Keratinocyte (primary cell): ENCODE results near the gene CALR3.

Experiments used
- CTCF ChIP-seq, 3 experiments: IDR thresholded peaks in 1 of 3; conservative IDR thresholded peaks in 1 of 3; optimal IDR thresholded peaks in 1 of 3; 2 replicates in 2 of 3; 3 replicates in 1 of 3; pipeline versions ENCODE3 to v1.5.1; 2011; ENCODE audit warnings: low read length in 3 of 3, mild to moderate bottlenecking in 3 of 3, moderate library complexity in 2 of 3, control low read depth in 1 of 3, inconsistent platforms in 1 of 3; ENCODE audit not compliant: insufficient read depth in 2 of 3; ENCODE audit errors: extremely low read depth in 1 of 3
- EZH2 ChIP-seq: IDR thresholded peaks from one replicate; pipeline ENCODE4 v1.6.1; 2012; ENCODE audit warnings: inconsistent platforms, mild to moderate bottlenecking, low read length, moderate library complexity

DNA sequence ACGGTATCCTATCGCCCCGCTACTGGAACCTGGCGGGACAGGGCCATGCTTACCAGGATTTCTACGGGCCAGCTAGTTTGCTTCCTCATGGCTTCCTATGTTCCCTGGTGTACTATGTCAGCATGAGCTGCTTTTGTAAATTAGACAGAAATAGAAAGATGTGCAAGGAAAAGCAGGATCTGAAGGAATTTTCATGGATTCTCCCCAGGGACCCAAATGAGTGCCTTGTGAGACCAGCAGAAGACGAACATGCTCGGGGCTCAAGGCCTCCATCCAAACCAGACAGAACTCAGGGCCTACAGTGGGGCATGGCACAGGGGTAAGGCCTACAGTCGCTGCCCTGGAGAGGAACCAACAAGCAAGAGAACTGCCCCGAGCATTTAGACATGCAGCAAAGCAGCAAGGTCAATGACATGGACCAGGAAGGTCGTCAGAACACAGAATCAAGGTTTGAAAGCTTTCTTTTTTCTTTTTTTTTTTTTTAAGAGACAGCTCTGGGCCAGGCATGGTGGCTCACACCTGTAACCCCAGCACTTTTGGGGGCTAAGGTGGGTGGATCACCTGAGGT lies 41.5 kb downstream of the CALR3 start:
- TF ChIP-seq CTCF (optimal IDR thresholded peaks at IDR 0.05 in 1 of 3, IDR thresholded peaks at IDR 0.05 in 1 of 3, conservative IDR thresholded peaks at IDR 0.05 in 1 of 3; ENCODE audit: extremely low read depth in 1 of 3, insufficient read depth in 2 of 3, low read length in 3 of 3) (no peak), EZH2 (no peak)
